ENCODE measurements around the gene SLMAP. TPM values are rescaled to one million over a fixed set of nuclear protein-coding genes. Genes with fewer than 3 reads are reported as not detected.
"Not testable (repeated sequence)": the region's sequence is repeated elsewhere in the genome, so short reads cannot be mapped to it uniquely, and the experiment has no call there.

SLMAP gene
- total RNA-seq, 4 donors from 2014 or later = 49.5 to 56.0 (median 51.0) TPM

GRCh38 chr3:57872606-57873005 lies 116.5 kb downstream of the SLMAP start:
- intact Hi-C loops (cut with DNase I; ENCODE audit: low total_unique reads) = no loop called here
- H3K4me3 ChIP-seq (ENCODE audit: low read depth, poor library complexity, severe bottlenecking) = no peak overlapping the region
- WGBS, 2 donors = 94 to 97% methylated on average over 4 of the region's 4 CpGs
- no peak for TF ChIP-seq POLR2A (IDR thresholded peaks at IDR 0.05)
- TF ChIP-seq, protein P1, sequence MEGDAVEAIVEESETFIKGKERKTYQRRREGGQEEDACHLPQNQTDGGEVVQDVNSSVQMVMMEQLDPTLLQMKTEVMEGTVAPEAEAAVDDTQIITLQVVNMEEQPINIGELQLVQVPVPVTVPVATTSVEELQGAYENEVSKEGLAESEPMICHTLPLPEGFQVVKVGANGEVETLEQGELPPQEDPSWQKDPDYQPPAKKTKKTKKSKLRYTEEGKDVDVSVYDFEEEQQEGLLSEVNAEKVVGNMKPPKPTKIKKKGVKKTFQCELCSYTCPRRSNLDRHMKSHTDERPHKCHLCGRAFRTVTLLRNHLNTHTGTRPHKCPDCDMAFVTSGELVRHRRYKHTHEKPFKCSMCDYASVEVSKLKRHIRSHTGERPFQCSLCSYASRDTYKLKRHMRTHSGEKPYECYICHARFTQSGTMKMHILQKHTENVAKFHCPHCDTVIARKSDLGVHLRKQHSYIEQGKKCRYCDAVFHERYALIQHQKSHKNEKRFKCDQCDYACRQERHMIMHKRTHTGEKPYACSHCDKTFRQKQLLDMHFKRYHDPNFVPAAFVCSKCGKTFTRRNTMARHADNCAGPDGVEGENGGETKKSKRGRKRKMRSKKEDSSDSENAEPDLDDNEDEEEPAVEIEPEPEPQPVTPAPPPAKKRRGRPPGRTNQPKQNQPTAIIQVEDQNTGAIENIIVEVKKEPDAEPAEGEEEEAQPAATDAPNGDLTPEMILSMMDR (IDR thresholded peaks at IDR 0.05) = no peak
- no peak for DNase-seq (ENCODE audit: low spot score in 2 of 2)

DNA sequence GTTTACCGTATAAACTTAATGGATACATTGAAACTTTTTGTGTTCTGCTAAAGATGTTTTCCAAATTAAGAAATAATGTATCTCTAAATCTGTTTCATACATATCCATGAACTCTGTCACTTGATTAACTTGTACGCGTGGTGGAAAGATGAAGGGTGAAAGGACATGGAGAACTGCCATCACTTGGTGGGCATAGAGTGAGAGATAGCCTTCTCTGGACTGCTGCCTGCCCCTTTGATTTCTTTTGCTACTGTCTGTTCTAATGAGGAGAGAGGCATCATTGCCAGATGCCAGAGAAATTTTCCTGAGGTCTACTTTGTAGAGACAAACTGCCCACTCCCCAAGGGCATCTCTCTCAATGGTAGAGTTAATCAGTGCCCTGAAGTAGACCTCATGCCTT lies 120.5 kb downstream of the SLMAP start:
- TF ChIP-seq POLR2A (IDR thresholded peaks at IDR 0.05) = no peak
- no peak overlapping the region for H3K4me3 ChIP-seq (ENCODE audit: low read depth, poor library complexity, severe bottlenecking)
- DNase-seq (ENCODE audit: low spot score in 2 of 2) = no peak
- 89 to 92% methylated on average over 3 of the region's 3 CpGs for WGBS, 2 donors
- intact Hi-C loops (cut with DNase I; ENCODE audit: low total_unique reads) = no loop called here

DNA sequence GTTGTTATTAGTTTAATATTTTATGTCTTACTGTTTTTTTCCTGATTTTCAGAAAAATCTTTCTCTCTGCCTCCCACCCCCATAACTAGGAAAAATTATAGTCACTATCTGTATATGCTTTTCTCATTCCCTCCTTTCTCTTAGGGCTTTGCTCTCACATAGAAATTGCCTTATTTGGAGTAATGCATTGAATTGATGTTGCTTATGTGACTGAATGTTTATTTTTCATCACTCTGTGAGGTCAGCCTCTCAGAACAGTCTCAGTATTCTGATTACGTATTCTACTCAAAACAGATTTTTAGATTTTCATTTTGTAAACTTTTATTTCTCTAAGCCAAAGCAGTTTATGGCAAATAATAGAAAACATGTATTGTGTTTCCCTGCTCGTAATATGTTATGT lies 121.0 kb downstream of the SLMAP start:
- DNase-seq (ENCODE audit: low spot score in 2 of 2) = no peak
- intact Hi-C loops (cut with DNase I; ENCODE audit: low total_unique reads) = no loop called here
- 93 to 94% methylated on average over 2 of the region's 2 CpGs for WGBS, 2 donors
- TF ChIP-seq, protein P1 (IDR thresholded peaks at IDR 0.05) = no peak
- TF ChIP-seq POLR2A (IDR thresholded peaks at IDR 0.05) = no peak
- no peak overlapping the region for H3K4me3 ChIP-seq (ENCODE audit: low read depth, poor library complexity, severe bottlenecking)

GRCh38 chr3:57884436-57884835 lies 128.3 kb downstream of the SLMAP start:
- DNase-seq (ENCODE audit: low spot score in 2 of 2); intact Hi-C loops (cut with DNase I; ENCODE audit: low total_unique reads); H3K4me3 ChIP-seq (ENCODE audit: low read depth, poor library complexity, severe bottlenecking): not testable (repeated sequence)
- WGBS, 2 donors = 95 to 96% methylated on average over 5 of the region's 5 CpGs

- TF ChIP-seq, protein P1 (IDR thresholded peaks at IDR 0.05) = no peak
- no peak for TF ChIP-seq POLR2A (IDR thresholded peaks at IDR 0.05)
- H3K4me3 ChIP-seq (ENCODE audit: low read depth, poor library complexity, severe bottlenecking) = no peak overlapping the region
- WGBS, 2 donors = 67 to 71% methylated on average over 6 of the region's 6 CpGs
- intact Hi-C loops (cut with DNase I; ENCODE audit: low total_unique reads) = no loop called here
- no peak for DNase-seq (ENCODE audit: low spot score in 2 of 2)
Observed at GRCh38 chr3:57889807-57890206, 133.7 kb downstream of the SLMAP start.

DNA sequence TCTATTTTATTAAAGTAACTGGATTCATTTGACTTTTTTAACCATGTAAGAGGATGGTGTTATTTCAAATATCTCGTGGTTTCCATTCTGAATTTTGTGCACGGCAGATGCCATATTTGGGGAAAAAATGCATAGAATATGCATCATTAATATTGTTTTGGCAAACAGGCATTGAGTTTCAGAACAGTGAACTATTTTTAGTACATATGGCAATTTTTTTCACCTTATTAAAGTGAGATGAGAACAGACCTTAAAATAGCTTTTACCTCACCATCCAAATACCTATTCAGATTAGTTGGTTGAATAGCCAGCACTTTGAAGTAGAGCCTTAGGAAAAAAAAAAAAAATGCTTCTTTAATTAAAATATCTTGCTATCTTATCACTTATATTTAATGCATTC lies 134.8 kb downstream of the SLMAP start:
- WGBS, 2 donors = 58 to 67% methylated on average over 2 of the region's 2 CpGs
- no peak overlapping the region for H3K4me3 ChIP-seq (ENCODE audit: low read depth, poor library complexity, severe bottlenecking)
- intact Hi-C loops (cut with DNase I; ENCODE audit: low total_unique reads) = no loop called here
- DNase-seq (ENCODE audit: low spot score in 2 of 2) = no peak
- TF ChIP-seq, protein P1 (IDR thresholded peaks at IDR 0.05) = no peak
- TF ChIP-seq POLR2A (IDR thresholded peaks at IDR 0.05) = no peak

GRCh38 chr3:57892423-57892822 lies 136.3 kb downstream of the SLMAP start:
- WGBS, 2 donors = 73 to 78% methylated on average over 3 of the region's 3 CpGs
- intact Hi-C loops (cut with DNase I; ENCODE audit: low total_unique reads) = no loop called here
- DNase-seq (ENCODE audit: low spot score in 2 of 2) = no peak
- H3K4me3 ChIP-seq (ENCODE audit: low read depth, poor library complexity, severe bottlenecking) = no peak overlapping the region
- TF ChIP-seq, protein P1 (IDR thresholded peaks at IDR 0.05) = no peak
- no peak for TF ChIP-seq POLR2A (IDR thresholded peaks at IDR 0.05)

All from lower leg skin (tissue), 4 donors.